Activated CD8-positive, alpha-beta T cell treated with anti-CD3 and anti-CD28 coated beads for 36 hours (primary cell): ENCODE data around the gene TBX4. TPM values are rescaled to one million over a fixed set of nuclear protein-coding genes. Genes with fewer than 3 reads are reported as not detected.

Experiments
- ATAC-seq: fragments of 200-7000 bp; cut with Tn5 transposase; one replicate; pipeline ENCODE4 v1.10.0; 2021; ENCODE audit warnings: mild to moderate bottlenecking, moderate library complexity
- CTCF ChIA-PET: fragments of 350-600 bp; sonication (Branson Sonifier 250); formaldehyde crosslinking; loops from one replicate; lab custom pipeline; 2021; ENCODE audit warnings: antibody characterized with exemption; lab: Charles Lee
- POLR2A ChIA-PET: fragments of 350-600 bp; sonication (Branson Sonifier 250); formaldehyde crosslinking; loops from one replicate; lab custom pipeline; 2021; ENCODE audit warnings: antibody characterized with exemption; lab: Charles Lee
- DNase-seq: peaks from one replicate; pipeline ENCODE4 v3.0.0-alpha.2; 2020
- H3K27ac Mint-ChIP-seq: one replicate; pipeline ENCODE4 v1.8.0; 2021; ENCODE audit warnings: mild to moderate bottlenecking, mixed read lengths
- H3K27me3 Mint-ChIP-seq: one replicate; pipeline ENCODE4 v1.8.0; 2021; ENCODE audit warnings: mixed read lengths
- H3K36me3 Mint-ChIP-seq: one replicate; pipeline ENCODE4 v1.8.0; 2021; ENCODE audit warnings: low read depth, mixed read lengths
- H3K4me1 Mint-ChIP-seq: one replicate; pipeline ENCODE4 v1.8.0; 2021; ENCODE audit warnings: low read depth, mixed read lengths
- H3K4me3 Mint-ChIP-seq: one replicate; pipeline ENCODE4 v1.8.0; 2021; ENCODE audit warnings: mild to moderate bottlenecking, moderate library complexity, mixed read lengths
- H3K9me3 Mint-ChIP-seq: one replicate; pipeline ENCODE4 v1.8.0; 2021; ENCODE audit warnings: mixed read lengths
- CTCF ChIP-seq: fragments of 200-600 bp; IDR thresholded peaks from one replicate; pipeline ENCODE4 v1.8.0; 2022; ENCODE audit warnings: antibody characterized with exemption, mild to moderate bottlenecking
- intact Hi-C: fragments of 100-400 bp; cut with micrococcal nuclease; formaldehyde crosslinking; loops from one replicate; pipeline ENCODE4 v1.10.0; 2022
- total RNA-seq, 2 experiments: library from RNA; stranded (reverse); gene quantifications; one replicate each; pipeline ENCODE4 v1.2.3, GENCODE V29; 2021

The TBX4 gene
- total RNA-seq, 2 experiments from 2014 or later, result not detected

- Mint-ChIP-seq H3K9me3 (no peaks in the 10 kb centered on the region), H3K27ac (no peak overlapping the region), H3K4me1 (peaks cover 4% of the 10 kb centered on the region), H3K36me3 (no peaks in the 10 kb centered on the region), H3K27me3 (peaks cover 31% of the 10 kb centered on the region), H3K4me3 (no peak overlapping the region)
- ChIA-PET CTCF (interaction anchor here (0.9 to 1.4 kb wide), 2 partner anchors 8 to 12 kb away, joined by 3 read pairs; no protein-coding TSS in a partner anchor), POLR2A (interaction anchor here (0.9 kb wide), 1 partner anchor 12 kb away, joined by 5 read pairs; no protein-coding TSS in a partner anchor)
- intact Hi-C loops, result no loop called here
- DNase-seq, result no peak
- no peak for ATAC-seq
- no peak for TF ChIP-seq CTCF
Observed at GRCh38 chr17:61420745-61421398, 31.4 kb upstream of the TBX4 start.

- H3K36me3 Mint-ChIP-seq, result no peaks in the 10 kb centered on the region
- intact Hi-C loops, result no loop called here
- DNase-seq, result no peak
- no peak for TF ChIP-seq CTCF
- H3K4me3 Mint-ChIP-seq, result no peak overlapping the region
- no peaks in the 10 kb centered on the region for H3K9me3 Mint-ChIP-seq
- H3K4me1 Mint-ChIP-seq, result peaks cover 4% of the 10 kb centered on the region
- ChIA-PET POLR2A (interaction anchor here (0.9 kb wide), 1 partner anchor 11 kb away, joined by 5 read pairs; no protein-coding TSS in a partner anchor), CTCF (interaction anchor here (0.9 kb wide), 1 partner anchor 9 kb away, joined by 3 read pairs; no protein-coding TSS in a partner anchor)
- H3K27me3 Mint-ChIP-seq, result peaks cover 32% of the 10 kb centered on the region
- no peak for ATAC-seq
- no peak overlapping the region for H3K27ac Mint-ChIP-seq
Observed at GRCh38 chr17:61421460-61421859, 30.8 kb upstream of the TBX4 start.

- no peak for ATAC-seq
- intact Hi-C loops, result no loop called here
- ChIA-PET CTCF (interaction anchor here (1.0 kb wide), 1 partner anchor 10 kb away, joined by 4 read pairs; no protein-coding TSS in a partner anchor), POLR2A (no interaction called here)
- no peak overlapping the region for H3K27ac Mint-ChIP-seq
- H3K36me3 Mint-ChIP-seq, result no peaks in the 10 kb centered on the region
- H3K4me3 Mint-ChIP-seq, result no peak overlapping the region
- DNase-seq, result no peak
- TF ChIP-seq CTCF, result no peak
- no peaks in the 10 kb centered on the region for H3K9me3 Mint-ChIP-seq
- H3K4me1 Mint-ChIP-seq, result no peaks in the 10 kb centered on the region
- peaks cover 34% of the 10 kb centered on the region for H3K27me3 Mint-ChIP-seq
Observed at GRCh38 chr17:61422116-61422799, 30.0 kb upstream of the TBX4 start.

- Mint-ChIP-seq H3K27ac (no peak overlapping the region), H3K36me3 (no peaks in the 10 kb centered on the region), H3K4me1 (no peaks in the 10 kb centered on the region), H3K9me3 (no peaks in the 10 kb centered on the region), H3K27me3 (peaks cover 34% of the 10 kb centered on the region), H3K4me3 (no peak overlapping the region)
- TF ChIP-seq CTCF, result no peak
- ChIA-PET POLR2A (no interaction called here), CTCF (interaction anchor here (1.0 to 1.9 kb wide), 2 partner anchors 10 kb away, joined by 4 read pairs; no protein-coding TSS in a partner anchor)
- DNase-seq, result no peak
- ATAC-seq, result no peak
- intact Hi-C loops, result no loop called here
Observed at GRCh38 chr17:61422869-61423268, 29.4 kb upstream of the TBX4 start.
